Renal cortex interstitium (tissue), 11 donors: ENCODE measurements around the gene GFM1. TPM values are rescaled to one million over a fixed set of nuclear protein-coding genes. Genes with fewer than 3 reads are reported as not detected.
"Not testable (repeated sequence)": the region's sequence is repeated elsewhere in the genome, so short reads cannot be mapped to it uniquely, and the experiment has no call there.

Experiments
- DNase-seq, 11 donors: peaks; one replicate each; pipeline ENCODE4 v3.0.0-alpha.2; 2013; ENCODE audit warnings: low read depth in 9 of 11, low spot score in 4 of 11; ENCODE audit errors: extremely low read depth in 1 of 11
- polyA plus RNA-seq, 3 donors: library from polyadenylated mRNA; unstranded; fragments of 120-200 nt; gene quantifications; one replicate each; pipeline ENCODE4 v1.2.1, GENCODE V29; 2013; ENCODE audit not compliant: insufficient read length in 3 of 3

Gene GFM1
- polyA plus RNA-seq, 3 donors: 44.4 to 52.5 (median 48.9) TPM

DNA sequence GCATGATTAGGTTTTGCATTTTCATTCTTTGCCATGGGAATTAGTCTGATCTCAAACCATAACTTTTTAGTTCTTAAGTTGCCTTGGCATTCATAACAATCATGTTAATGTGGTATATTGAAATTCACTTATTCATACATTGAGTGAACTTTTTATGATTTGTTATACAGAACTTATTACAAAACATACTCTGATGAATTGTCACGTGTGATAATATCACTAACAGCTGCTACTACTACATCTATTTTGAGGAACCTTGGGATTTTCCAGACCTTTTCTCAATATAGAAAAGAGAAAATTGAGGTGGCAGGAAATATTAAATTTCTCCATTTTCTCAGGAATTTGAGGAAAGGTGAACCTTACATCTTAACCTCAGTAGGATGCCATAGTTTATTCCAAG, 18.9 kb downstream of the GFM1 start:
- DNase-seq: no peak

GRCh38 chr3:158663832-158664231, 19.5 kb downstream of the GFM1 start:
- no peak for DNase-seq

GRCh38 chr3:158666416-158666815, 22.1 kb downstream of the GFM1 start:
- no peak for DNase-seq

- DNase-seq: no peak
These were observed 24.2 kb downstream of the GFM1 start for GRCh38 chr3:158668506-158668905.

DNA sequence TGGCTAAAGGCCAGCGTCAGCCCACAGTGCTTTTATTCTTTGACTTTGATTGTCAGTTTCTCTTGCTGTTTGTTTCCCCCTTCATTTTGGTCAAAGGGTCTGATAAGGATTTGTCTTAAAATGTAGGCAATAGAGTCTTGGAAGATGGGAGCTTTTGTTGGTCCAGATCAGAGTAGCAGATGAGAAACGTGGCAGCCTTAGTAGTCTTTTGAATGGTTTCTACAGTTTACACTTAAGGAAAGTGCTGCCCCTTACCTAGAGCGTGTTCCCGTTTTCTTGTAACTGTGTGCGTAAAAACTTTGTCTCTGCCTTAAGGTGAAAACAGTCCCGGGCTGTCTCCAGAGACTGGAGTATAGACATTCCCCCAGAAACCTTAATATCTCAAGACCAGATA, 27.5 kb downstream of the GFM1 start:
- DNase-seq: peak in 1 of 11 donors; percentile 13

DNA sequence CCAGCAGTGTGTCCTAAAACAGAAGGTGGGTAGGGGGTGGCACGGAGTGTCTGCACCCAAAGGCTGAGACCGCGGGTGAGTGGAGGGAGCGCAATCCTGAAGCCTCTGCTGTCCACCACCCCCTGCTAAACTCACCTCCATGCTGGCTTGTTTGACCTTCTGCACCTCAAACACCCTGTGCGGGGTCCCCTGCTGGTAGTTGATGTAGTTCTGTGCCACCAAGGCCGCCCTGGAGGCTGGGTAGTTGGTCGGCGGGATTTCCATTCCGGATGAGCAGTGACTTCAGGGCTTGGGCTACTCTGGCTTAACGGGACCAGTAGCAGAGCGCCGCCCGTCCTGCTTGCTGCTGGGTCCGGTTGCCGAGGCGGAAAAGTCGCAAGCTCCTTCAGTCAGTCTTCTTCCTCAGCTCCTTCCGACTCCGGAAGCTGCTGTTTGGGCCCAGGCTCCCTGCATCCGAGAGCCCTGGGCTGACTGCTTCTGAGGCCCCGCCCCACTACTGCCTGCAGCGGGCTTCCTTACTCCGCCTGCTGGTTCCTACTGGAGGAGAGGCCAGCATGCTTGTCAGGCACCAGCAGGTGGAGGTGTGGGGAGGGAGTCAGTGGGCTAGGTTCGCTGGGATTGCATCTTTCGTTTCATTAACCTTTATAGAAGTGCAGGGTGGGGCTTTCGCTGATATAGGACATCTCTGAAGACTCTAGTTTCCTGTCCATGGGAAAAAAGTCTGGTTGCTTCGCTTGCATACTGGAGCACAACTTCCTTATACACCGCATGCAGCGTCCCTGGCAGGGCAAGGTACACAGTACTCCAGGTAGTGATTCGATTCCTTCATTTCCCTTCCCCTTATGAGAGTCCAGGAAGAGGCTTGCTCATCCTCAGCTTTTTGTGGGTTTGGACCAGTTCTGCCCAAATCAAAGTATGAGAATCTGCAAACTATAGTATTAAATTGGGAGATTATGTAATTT, 28.2 kb downstream of the GFM1 start, which contains the start of gene LXN:
TSS of gene LXN (minus strand) at position 434 of the 962 bp plus-strand sequence. CDS start at position 264, 170 bp downstream.
- DNase-seq: peak; percentile 53 to 84 (median 71)

DNA sequence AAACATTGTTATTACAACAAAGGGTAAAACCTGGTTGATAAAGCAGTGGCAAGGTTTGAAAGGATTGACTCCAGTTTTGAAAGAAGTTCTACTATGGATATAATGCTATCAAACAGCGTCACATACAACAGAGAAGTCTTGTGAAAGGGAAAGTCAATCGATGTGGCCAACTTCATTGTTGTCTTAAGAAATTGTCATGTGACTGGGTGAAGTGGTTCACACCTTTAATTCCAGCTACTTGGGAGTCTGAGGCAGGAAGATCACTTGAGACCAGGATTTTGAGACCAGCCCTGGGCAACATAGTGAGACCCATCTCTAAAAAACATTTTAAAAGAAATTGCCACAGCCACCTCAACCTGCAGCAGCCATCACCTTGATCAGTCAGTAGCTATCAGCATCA, 34.4 kb downstream of the GFM1 start:
- DNase-seq: no peak

DNA sequence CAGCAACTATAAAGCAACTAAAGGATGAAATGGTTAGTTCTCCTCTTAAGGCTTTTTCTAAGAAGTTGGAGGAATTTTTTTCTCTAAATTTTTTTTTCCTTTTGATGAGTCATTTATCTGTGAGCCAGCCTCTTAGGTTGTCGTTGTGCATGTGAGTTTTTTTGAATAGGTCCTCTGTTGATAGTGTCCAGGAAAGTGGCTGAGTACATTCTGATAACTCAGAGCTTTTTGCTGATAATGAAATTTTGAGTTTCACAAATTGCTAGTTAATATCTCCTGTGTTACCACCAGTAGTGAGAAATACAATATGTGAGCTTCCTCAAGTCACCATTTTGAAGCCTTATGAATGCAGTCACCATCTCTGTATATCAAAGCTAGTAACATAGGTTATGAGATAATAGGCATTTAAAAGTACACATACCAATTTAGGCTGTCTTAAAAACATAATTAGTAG, 35.2 kb downstream of the GFM1 start:
- no peak for DNase-seq

- no peak for DNase-seq
These were observed 36.5 kb downstream of the GFM1 start for GRCh38 chr3:158680861-158681260.

GRCh38 chr3:158683230-158683962, 39.1 kb downstream of the GFM1 start:
- no peak for DNase-seq

GRCh38 chr3:158685159-158685558, 40.8 kb downstream of the GFM1 start:
- no peak for DNase-seq

DNA sequence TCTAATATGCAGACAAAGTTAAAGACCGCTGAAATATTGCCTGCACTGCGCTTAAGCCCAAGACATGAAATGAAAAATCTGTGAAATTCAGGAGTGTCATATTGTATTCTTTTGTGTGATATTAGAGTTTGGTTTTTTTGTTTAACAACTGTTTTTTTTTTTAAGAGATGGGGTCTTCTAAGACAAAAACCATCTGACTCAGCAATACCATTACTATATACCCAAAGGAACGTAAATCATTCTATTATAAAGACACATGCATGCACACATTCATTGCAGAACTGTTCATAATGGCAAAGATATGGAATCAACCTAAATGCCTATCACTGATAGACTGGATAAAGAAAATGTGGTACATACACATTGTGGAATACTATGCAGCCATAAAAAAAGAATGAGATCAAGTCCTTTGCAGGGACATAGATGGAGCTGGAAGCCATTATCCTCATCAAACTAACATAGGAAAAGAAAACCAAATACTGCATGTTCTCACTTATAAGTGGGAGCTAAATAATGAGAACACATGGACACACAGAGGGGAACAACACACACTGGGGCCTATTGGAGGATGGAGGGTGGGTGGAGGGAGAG, 49.6 kb downstream of the GFM1 start:
- DNase-seq: not testable (repeated sequence)

DNA sequence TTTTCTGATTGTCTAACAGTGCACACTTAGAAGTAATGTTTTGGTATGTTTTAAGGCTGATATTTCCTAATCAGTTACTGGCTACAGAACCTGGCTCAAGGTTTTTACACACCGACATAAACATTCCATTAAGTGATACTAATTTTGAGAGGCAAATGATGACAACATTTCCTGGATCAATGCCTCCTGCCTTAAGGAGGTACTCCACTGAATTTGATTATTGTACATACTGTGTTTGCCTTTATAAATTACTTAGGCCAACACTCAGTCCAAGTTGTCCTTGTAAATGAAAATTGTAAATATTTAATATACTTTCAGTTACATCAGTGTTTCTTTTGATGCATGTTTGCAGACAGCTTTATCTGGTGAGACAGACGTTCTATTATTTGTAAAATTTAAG, 52.3 kb downstream of the GFM1 start:
- no peak for DNase-seq

GRCh38 chr3:158700559-158700958, 56.2 kb downstream of the GFM1 start:
- DNase-seq: no peak

- DNase-seq: no peak
These were observed 57.2 kb downstream of the GFM1 start for GRCh38 chr3:158701420-158702065.

DNA sequence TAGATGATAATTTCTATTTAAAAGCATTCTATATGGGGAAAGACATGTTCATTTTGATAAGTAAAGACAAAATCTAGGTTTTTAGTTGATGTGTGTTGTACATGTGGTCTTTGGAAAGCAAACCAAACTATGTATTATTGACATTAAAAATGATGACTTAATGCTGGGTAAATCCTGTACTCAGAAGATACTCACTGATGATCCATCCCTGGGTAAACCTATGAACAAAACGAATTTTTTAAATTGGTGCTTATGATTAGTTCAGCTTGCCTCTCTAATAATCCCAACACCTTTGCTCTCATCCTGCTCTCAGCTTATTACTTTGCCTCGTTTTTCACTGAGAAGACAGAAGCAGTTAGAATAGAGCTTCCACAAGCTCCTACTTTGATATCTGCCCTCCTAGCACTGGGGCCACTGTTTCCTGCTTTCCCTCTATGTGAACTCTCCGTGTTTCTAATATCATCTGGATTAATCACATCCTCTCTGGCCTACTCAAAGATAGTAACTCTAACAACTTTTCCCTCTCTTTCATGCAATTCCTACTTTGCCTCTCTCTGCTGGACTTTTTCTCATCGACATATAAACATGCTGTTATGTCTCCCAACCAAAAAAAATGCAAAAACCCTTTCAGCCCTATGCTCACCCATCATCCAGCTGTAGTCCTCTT, 58.6 kb downstream of the GFM1 start:
- no peak for DNase-seq

- DNase-seq: no peak
These were observed 59.2 kb downstream of the GFM1 start for GRCh38 chr3:158703566-158703965.

DNA sequence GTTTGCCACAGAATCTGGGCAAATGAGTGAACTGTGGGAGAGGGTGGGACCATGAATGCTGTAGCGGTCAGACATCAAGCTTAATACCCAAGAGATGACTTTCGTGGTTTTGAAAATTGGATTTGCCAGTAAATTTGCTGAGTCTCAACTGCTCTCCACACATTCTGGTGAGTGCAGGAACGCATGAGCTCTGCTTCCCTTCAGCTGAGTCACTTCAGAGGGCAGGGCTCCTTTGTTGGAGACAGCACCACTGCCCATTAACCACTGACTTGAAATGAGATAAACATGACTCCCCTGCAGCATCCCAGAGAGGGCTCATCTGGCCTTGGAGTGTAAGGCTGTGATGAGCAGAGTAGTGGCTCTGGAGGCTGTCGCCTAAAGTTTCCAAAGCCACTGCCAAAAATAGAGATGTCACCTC, 65.3 kb downstream of the GFM1 start:
- no peak for DNase-seq

DNA sequence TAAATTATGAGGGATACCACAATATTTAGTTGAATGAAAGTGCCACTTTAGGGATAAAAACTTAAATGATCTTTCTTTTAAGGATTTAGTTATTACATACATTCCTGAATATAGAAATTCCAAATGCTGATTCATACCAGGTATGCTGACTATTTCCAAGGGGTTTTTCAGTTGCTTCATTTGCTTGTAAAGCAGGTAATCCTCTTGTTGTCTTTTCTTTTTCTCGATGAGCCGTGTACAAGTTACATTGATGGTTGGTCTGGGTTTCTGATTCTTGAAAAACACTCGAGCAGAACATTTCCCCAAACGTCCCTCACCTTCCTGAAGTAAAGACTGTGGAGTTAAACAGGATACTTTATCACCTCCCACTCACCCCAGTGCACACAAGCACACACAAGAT, 66.3 kb downstream of the GFM1 start:
- DNase-seq: no peak
